ENCODE data around the gene APOH. TPM values are rescaled to one million over a fixed set of nuclear protein-coding genes. Genes with fewer than 3 reads are reported as not detected.

The APOH gene
- polyA plus RNA-seq, 1 of the 3 experiments (the other 2 are of a cell fraction) = not detected

- POLR2A ChIA-PET = no interaction called here
- no peak for TF ChIP-seq NRF1 (IDR thresholded peaks at IDR 0.05; ENCODE audit: low read depth, low read length)
- TF ChIP-seq MAX (IDR thresholded peaks at IDR 0.05; ENCODE audit: low read depth) = no peak
- no peak for TF ChIP-seq MEF2A (IDR thresholded peaks at IDR 0.05; ENCODE audit: borderline replicate concordance, low read depth)
- Histone ChIP-seq H3K36me3 (replicated peaks in 1 of 2; ENCODE audit: control insufficient read depth in 1 of 2, insufficient read depth in 2 of 2, low read length in 1 of 2) (no peaks in the 10 kb centered on the region), H4K20me1 (ENCODE audit: insufficient read depth) (no peaks in the 10 kb centered on the region), H3K9me2 (no peaks in the 10 kb centered on the region), H3K9ac (no peak overlapping the region), H3K4me2 (no peak overlapping the region), H3F3A (replicated peaks; ENCODE audit: insufficient read depth) (no peaks in the 10 kb centered on the region), H2AFZ (ENCODE audit: low read depth) (no peak overlapping the region), H3K27ac (ENCODE audit: low read depth in 2 of 2, low read length in 1 of 2) (no peak overlapping the region), H3K4me1 (ENCODE audit: control insufficient read depth in 1 of 2, insufficient read depth in 2 of 2, low read depth in 1 of 2, low read length in 1 of 2) (peaks cover 0 to 2% of the 10 kb centered on the region in 2 experiments; a peak in 1 of 4 replicates), H3K4me3 (ENCODE audit: low read depth in 2 of 2, low read length in 1 of 2) (no peak overlapping the region), H3K9me3 (no peaks in the 10 kb centered on the region), H3K79me2 (ENCODE audit: insufficient read depth) (no peaks in the 10 kb centered on the region), H3K27me3 (ENCODE audit: insufficient read depth) (no peaks in the 10 kb centered on the region)
- CTCF ChIA-PET = interaction anchor here (1.2 kb wide), 1 partner anchor 30 kb away, joined by 5 read pairs; no protein-coding TSS in a partner anchor
- DNase-seq = no peak
- WGBS (ENCODE audit: low lambda C conversion rate) = 73% methylated on average over 4 of the region's 4 CpGs
These were observed 746 bp upstream of the APOH start for GRCh38 chr17:66229783-66230538.

GRCh38 chr17:66227212-66228045 is 1.8 kb downstream of the APOH start:
- H3K27ac ChIP-seq (ENCODE audit: low read depth in 2 of 2, low read length in 1 of 2) = no peak overlapping the region
- no peaks in the 10 kb centered on the region for H3F3A ChIP-seq (replicated peaks; ENCODE audit: insufficient read depth)
- 84% methylated on average over 4 of the region's 4 CpGs for WGBS (ENCODE audit: low lambda C conversion rate)
- H3K4me2 ChIP-seq = no peak overlapping the region
- H3K4me1 ChIP-seq (ENCODE audit: control insufficient read depth in 1 of 2, insufficient read depth in 2 of 2, low read depth in 1 of 2, low read length in 1 of 2) = no peaks in the 10 kb centered on the region
- no peaks in the 10 kb centered on the region for H3K27me3 ChIP-seq (ENCODE audit: insufficient read depth)
- H3K9ac ChIP-seq = no peak overlapping the region
- no peak overlapping the region for H3K4me3 ChIP-seq (ENCODE audit: low read depth in 2 of 2, low read length in 1 of 2)
- H3K9me3 ChIP-seq = no peaks in the 10 kb centered on the region
- ChIA-PET POLR2A (no interaction called here), CTCF (interaction anchor here (0.6 kb wide), 1 partner anchor 208 kb away, joined by 3 read pairs; no protein-coding TSS in a partner anchor)
- H4K20me1 ChIP-seq (ENCODE audit: insufficient read depth) = no peaks in the 10 kb centered on the region
- TF ChIP-seq MAX (IDR thresholded peaks at IDR 0.05; ENCODE audit: low read depth) = no peak
- no peak for TF ChIP-seq FOXM1 (IDR thresholded peaks at IDR 0.05; ENCODE audit: low read depth)
- H3K79me2 ChIP-seq (ENCODE audit: insufficient read depth) = no peaks in the 10 kb centered on the region
- no peaks in the 10 kb centered on the region for H3K9me2 ChIP-seq
- no peak for DNase-seq
- H2AFZ ChIP-seq (ENCODE audit: low read depth) = 0 out of 2 replicates have a peak overlapping the region, but pooled peaks have one; percentile 17
- no peaks in the 10 kb centered on the region for H3K36me3 ChIP-seq (replicated peaks in 1 of 2; ENCODE audit: control insufficient read depth in 1 of 2, insufficient read depth in 2 of 2, low read length in 1 of 2)

DNA sequence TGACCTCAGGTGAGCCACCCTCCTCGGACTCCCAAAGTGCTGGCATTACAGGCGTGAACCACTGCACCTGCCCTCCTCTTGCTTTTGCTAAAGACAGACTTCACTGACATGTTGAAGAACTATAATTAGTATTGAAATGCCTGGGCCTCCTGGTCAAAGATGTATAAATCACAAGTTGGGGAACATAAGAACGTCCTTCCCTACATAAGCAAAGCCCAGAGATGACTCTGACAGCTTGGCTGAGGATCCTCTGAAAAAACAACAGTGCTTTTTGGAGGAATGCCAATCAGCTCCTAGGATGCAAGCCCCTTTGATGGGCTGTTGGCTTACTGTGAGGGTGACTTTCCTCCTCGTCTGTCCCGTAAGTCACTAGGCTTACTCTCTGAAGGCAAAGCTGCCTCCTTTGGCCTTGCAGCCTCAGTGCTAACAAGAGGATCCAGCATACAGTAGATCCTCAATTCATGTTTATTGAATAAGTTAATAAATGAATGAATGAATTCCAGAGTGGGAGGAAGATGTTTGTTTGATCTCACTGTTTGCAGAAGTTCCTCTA is 6.3 kb downstream of the APOH start:
- Histone ChIP-seq H4K20me1 (ENCODE audit: insufficient read depth) (no peaks in the 10 kb centered on the region), H3K27ac (ENCODE audit: low read depth in 2 of 2, low read length in 1 of 2) (no peak overlapping the region), H2AFZ (ENCODE audit: low read depth) (no peak overlapping the region), H3K27me3 (ENCODE audit: insufficient read depth) (peaks cover 14% of the 10 kb centered on the region; the same call in 1 of the 2 replicates), H3K79me2 (ENCODE audit: insufficient read depth) (no peaks in the 10 kb centered on the region), H3K4me3 (ENCODE audit: low read depth in 2 of 2, low read length in 1 of 2) (no peak overlapping the region), H3K9ac (no peak overlapping the region), H3K36me3 (replicated peaks in 1 of 2; ENCODE audit: control insufficient read depth in 1 of 2, insufficient read depth in 2 of 2, low read length in 1 of 2) (no peaks in the 10 kb centered on the region), H3K9me2 (no peaks in the 10 kb centered on the region), H3K9me3 (no peaks in the 10 kb centered on the region), H3K4me1 (ENCODE audit: control insufficient read depth in 1 of 2, insufficient read depth in 2 of 2, low read depth in 1 of 2, low read length in 1 of 2) (no peaks in the 10 kb centered on the region), H3F3A (replicated peaks; ENCODE audit: insufficient read depth) (no peaks in the 10 kb centered on the region), H3K4me2 (no peak overlapping the region)
- DNase-seq = no peak
- ChIA-PET POLR2A (no interaction called here), CTCF (interaction anchor here (0.8 to 1.6 kb wide), 5 partner anchors 16 to 402 kb away, joined by 3 read pairs; no protein-coding TSS in a partner anchor)
- WGBS (ENCODE audit: low lambda C conversion rate) = 76% methylated on average over 5 of the region's 5 CpGs
- TF ChIP-seq REST (IDR thresholded peaks at IDR 0.05; ENCODE audit: low read depth, low read length) (no peak), GABPA (IDR thresholded peaks at IDR 0.05; ENCODE audit: low read depth) (no peak), POLR2AphosphoS5 (IDR thresholded peaks at IDR 0.05; ENCODE audit: low read depth, low read length) (no peak), JUND (IDR thresholded peaks at IDR 0.05) (no peak), IRF3 (IDR thresholded peaks at IDR 0.05; ENCODE audit: low read depth, low read length) (no peak), SMC3 (IDR thresholded peaks at IDR 0.05; ENCODE audit: low read depth, low read length) (no peak), FOXJ3 (CRISPR knock-in tag; IDR thresholded peaks at IDR 0.05) (no peak), FOSL2 (IDR thresholded peaks at IDR 0.05; ENCODE audit: borderline replicate concordance, low read depth) (no peak), MAX (IDR thresholded peaks at IDR 0.05; ENCODE audit: low read depth) (no peak), YY1 (IDR thresholded peaks at IDR 0.05; ENCODE audit: low read depth) (no peak)

Measured in SK-N-SH (cell line).